ENCODE results near the gene REPIN1.

REPIN1 gene

GRCh38 chr7:150408393-150409299 lies 40.0 kb downstream of the REPIN1 start:
- no peak for DNase-seq

DNA sequence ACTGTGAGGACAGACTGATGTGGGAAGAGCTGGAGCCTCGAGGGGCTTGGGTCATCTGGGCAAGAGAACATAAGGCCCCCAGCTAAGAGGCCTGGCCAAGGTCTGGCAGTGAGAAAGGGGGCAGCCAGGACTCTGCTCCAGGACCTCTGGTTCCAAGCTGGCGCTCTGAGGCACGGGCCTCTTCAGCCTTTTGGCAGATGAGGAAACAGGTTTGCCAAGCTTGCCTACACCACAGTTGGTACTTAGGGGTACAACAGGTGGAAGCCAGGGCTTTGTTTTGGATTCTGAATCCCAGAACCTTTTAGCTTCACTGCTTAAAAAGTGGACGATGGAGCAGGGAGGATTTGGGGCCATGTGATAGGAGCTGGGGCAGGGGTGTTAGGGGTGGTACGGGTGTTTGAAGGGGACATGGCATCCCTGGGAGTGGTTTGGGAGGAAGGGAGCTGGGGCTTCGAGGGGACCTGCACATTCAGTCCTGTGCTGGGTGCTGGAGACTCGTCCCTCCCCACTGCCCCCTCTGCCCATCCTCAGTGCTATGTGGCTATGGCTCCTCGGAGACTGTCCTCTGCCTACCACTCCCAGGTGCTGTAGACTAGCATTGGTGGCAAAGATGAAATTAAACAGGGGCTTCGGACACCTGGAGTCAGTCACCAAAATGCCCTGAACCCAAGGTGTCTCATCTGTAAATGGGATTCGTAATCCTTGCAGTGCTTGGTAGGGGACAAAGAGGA lies 40.8 kb downstream of the REPIN1 start:
- no peak for DNase-seq

GRCh38 chr7:150410131-150410530 lies 41.5 kb downstream of the REPIN1 start:
- DNase-seq = no peak

DNA sequence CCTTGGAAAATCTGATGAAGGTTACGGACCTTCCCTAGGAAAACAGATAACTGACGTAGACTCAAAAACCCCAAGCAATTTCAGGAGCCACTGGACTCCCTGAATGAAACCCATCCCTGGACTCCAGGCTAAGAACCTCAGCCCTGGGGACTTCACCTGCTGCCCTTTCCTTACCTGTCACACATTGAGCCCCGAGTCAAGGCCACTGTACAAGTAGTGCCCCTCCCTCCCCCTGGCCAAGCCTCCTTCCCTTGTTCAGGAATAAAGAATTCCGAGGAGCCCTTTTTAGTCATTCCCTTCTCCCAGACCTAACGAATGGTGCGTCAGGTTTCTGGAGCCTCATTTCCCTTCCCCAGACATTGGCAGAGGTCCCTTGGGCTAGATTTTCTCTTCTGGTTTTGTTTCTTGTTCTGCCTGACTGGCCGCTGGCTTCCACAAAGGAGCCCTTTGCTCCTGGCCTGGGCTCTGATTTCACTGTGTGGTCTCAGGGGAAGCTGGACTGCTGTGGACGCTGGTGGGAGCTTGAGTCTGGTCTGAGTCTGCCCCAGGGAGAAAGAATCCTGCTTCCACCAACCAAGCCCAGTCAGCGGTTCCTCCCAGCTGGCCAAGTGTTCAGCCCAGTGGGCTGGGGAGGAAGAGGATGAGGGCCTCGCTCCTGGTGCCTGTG lies 42.2 kb downstream of the REPIN1 start:
- DNase-seq = no peak

DNA sequence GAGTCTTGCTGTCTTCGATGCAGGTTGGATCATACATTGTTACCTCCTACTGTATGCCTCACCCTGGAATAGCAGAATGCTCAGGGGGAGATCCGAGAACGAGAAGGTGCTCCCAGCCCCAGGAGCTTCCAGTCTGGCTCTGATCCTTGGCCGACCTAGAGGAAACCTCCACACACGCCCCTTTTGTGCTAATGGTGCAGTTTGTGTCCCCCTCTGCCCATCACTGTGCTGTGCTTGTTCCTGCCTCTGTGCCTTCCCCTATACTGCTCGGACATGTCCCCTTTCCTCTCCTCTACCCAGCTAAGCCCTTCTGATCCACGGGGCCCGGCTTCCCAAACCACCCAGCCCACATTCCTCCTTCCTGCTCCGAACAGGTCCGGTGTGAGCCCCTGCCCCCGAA lies 43.0 kb downstream of the REPIN1 start:
- DNase-seq = no peak

DNA sequence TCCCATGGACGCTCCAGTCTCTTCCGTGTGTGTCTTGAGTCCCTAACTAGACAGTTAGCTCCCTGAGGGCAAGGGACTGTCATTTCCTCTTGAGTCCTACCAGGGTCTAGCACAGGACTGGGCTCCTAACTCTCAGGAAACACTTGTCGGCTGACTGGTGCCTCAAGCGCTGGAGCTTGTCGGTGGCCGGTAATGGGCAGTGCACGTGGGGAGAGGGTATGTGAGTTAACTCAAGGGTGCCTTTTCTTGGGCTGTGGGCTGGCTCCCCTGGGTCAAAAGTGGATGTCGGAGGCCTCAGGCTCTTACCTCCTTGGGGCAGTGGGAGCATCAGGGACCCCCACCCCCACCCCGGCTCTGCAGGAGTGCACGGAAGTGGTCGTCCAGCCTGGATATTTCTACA lies 43.4 kb downstream of the REPIN1 start:
- no peak for DNase-seq

DNA sequence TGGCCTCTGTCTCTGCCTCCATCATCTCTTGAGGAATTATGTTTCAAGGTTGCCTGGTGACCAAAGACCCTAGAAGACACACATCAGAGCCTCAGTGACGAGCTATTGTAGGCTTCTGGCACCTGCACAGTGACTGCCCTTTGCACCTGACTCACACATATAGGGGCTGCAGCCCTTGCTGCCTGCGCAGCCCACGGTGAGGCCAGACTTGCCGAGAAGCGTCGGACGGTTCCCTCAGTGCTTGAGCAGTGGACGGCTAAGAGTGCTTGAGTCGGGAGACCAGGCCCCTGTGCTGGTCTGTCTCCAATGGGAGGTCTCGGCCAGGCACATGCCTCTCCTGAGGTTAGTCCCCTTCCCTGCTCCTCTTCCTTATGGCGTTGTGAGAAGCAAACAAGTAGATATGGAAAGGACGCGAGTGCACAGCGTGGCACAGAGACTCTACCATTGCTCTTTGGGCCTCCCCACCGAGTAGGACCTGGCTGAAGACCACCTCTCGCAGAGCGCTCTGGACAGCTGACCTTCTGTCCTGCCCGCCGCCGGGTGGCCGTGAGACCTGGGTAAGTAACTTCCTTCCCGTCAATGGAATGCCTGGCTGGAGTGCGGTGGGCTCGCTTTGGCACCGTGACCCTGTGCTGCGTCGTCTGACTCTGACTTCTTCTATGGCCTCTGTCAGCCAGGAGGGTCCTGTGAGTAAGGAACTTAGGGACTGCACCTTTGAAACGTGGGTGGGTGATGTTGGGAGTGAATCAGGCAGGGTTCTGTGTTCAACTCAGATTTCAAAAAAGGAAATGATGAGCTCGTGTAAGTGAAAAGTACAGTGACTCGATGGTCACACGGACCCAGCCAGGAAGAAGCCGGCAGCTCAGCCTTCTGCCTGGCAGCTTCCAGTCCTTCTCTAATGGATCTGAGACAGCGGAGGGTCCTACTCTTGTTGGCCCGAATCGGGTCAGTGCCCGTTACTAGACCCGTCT lies 44.2 kb downstream of the REPIN1 start:
- DNase-seq = peak; percentile 67 to 76 (median 75)

- no peak for DNase-seq
These were observed 45.0 kb downstream of the REPIN1 start for GRCh38 chr7:150413640-150414081.

GRCh38 chr7:150415161-150416153 lies 46.8 kb downstream of the REPIN1 start:
- no peak for DNase-seq

- DNase-seq = no peak
These were observed 48.6 kb downstream of the REPIN1 start for GRCh38 chr7:150417239-150417638.

DNA sequence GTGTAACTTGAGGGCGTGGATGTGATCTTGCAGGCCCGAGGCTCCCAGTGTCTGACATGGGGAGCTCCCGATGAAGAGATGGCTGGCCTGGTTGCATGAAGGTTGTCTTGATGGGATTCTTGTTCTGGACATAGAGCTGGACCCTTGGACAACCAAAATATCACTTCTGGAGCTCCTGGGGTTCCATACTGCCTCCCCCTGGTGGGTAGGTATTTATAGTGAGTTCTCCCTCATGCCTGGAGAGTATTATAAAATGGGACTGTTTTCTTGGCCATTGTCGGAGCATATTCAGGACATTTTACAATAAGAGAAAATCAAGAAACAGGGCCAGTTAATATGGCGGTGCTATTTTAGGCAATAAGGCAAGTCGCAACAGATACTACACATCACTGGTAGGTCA lies 49.2 kb downstream of the REPIN1 start:
- no peak for DNase-seq

GRCh38 chr7:150420242-150420641 lies 51.6 kb downstream of the REPIN1 start:
- no peak for DNase-seq

- DNase-seq = peak; percentile 82 to 90 (median 90)
These were observed 52.5 kb downstream of the REPIN1 start for GRCh38 chr7:150420987-150421674.

GRCh38 chr7:150421831-150422230 lies 53.2 kb downstream of the REPIN1 start:
- DNase-seq = no peak
